BE2C (cell line): ENCODE measurements around the gene CAMTA1.

Source experiments
- DNase-seq: peaks from one replicate; pipeline ENCODE4 v3.0.0-alpha.2; 2020
- H3K27me3 ChIP-seq: fragments of 250-450 bp; sonication (Bioruptor Pico); 2 replicates; pipeline ENCODE4 v1.5.1; 2020; ENCODE audit warnings: mild to moderate bottlenecking
- H3K36me3 ChIP-seq: fragments of 250-450 bp; sonication (Bioruptor Pico); 2 replicates; pipeline ENCODE4 v1.5.1; 2020; ENCODE audit warnings: mild to moderate bottlenecking
- H3K4me1 ChIP-seq: fragments of 250-450 bp; sonication (Bioruptor Pico); 2 replicates; pipeline ENCODE4 v1.5.1; 2020
- H3K4me3 ChIP-seq: 2 replicates; pipeline ENCODE4 v1.5.1; 2011; ENCODE audit warnings: low read depth, low read length
- H3K9me3 ChIP-seq: fragments of 250-450 bp; sonication (Bioruptor Pico); 2 replicates; pipeline ENCODE4 v1.5.1; 2020
- TF ChIP-seq, protein P1 (sequence below): IDR thresholded peaks from 2 replicates; pipeline ENCODE4 v1.5.1; 2012; ENCODE audit warnings: mild to moderate bottlenecking, low read depth, low read length

CAMTA1 gene

DNA sequence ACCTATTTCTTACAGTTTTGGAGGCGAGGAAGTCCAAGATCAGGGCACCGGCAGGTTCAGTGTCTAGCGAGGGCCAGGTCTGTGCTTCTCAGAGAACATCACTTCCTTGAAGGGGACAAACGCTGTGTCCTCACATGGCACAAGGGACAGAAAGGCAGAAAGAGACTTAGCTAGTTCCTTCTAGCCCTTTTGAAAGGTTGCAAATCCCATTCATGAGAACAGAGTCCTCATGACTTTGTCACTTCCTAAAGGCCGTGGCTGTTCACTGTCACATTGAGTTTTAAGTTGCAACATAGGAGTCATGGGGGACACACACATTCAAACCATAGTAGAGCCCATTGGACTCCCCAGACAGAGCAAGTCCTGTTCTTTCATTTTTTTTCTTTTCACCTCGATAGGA, 1026.2 kb downstream of the CAMTA1 start:
- no peaks in the 10 kb centered on the region for H3K27me3 ChIP-seq
- no peaks in the 10 kb centered on the region for H3K36me3 ChIP-seq
- no peak for DNase-seq
- no peak overlapping the region for H3K4me3 ChIP-seq
- TF ChIP-seq, protein P1, sequence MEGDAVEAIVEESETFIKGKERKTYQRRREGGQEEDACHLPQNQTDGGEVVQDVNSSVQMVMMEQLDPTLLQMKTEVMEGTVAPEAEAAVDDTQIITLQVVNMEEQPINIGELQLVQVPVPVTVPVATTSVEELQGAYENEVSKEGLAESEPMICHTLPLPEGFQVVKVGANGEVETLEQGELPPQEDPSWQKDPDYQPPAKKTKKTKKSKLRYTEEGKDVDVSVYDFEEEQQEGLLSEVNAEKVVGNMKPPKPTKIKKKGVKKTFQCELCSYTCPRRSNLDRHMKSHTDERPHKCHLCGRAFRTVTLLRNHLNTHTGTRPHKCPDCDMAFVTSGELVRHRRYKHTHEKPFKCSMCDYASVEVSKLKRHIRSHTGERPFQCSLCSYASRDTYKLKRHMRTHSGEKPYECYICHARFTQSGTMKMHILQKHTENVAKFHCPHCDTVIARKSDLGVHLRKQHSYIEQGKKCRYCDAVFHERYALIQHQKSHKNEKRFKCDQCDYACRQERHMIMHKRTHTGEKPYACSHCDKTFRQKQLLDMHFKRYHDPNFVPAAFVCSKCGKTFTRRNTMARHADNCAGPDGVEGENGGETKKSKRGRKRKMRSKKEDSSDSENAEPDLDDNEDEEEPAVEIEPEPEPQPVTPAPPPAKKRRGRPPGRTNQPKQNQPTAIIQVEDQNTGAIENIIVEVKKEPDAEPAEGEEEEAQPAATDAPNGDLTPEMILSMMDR: no peak
- H3K4me1 ChIP-seq: no peaks in the 10 kb centered on the region
- H3K9me3 ChIP-seq: no peaks in the 10 kb centered on the region

DNA sequence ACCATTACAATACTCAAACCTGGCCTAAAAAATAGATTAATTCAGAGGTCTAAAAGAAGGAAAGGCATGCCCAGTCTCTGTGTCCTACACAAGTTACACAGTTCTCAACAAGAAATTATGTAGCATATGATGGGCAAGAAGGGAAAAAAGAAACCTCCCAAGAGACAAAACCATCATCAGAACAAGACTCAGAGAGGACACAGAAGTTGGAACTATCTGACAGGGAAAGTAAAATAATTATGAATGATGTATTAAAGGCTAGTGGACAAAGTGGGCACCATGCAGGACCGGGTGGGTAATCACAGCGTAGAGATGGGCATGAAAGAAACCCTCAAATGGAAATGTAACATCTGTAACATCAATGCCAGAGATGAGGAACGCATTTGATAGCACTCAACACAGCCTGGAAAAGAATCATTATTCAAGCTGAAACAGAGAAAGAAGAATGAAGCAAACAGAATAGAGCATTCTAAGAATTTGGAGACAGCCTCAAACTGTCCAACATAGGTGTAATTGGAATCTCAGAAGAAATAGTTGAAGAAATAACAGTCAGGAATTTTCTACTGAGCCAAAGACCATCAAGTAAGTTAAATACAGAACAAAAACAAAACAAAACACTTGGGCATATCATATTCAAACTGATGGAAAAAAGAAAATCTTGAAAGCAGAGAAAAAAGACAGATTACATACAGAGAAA, 1028.6 kb downstream of the CAMTA1 start:
- TF ChIP-seq, protein P1: no peak
- no peaks in the 10 kb centered on the region for H3K4me1 ChIP-seq
- H3K4me3 ChIP-seq: no peak overlapping the region
- no peaks in the 10 kb centered on the region for H3K9me3 ChIP-seq
- no peaks in the 10 kb centered on the region for H3K27me3 ChIP-seq
- no peak for DNase-seq
- H3K36me3 ChIP-seq: no peaks in the 10 kb centered on the region
